B cell (primary cell): ENCODE results near the gene NIPAL3.

ENCODE experiments used
- EZH2 ChIP-seq: IDR thresholded peaks from 2 replicates; pipeline ENCODE4 v1.6.1; 2012; ENCODE audit warnings: borderline replicate concordance, low read depth, mild to moderate bottlenecking, moderate library complexity, low read length; ENCODE audit not compliant: insufficient read depth, poor library complexity, severe bottlenecking
- TF ChIP-seq, protein P1 (sequence below): fragments of 200-600 bp; IDR thresholded peaks from one replicate; pipeline ENCODE4 v1.8.0; 2022; ENCODE audit warnings: antibody characterized with exemption, mild to moderate bottlenecking

DNA sequence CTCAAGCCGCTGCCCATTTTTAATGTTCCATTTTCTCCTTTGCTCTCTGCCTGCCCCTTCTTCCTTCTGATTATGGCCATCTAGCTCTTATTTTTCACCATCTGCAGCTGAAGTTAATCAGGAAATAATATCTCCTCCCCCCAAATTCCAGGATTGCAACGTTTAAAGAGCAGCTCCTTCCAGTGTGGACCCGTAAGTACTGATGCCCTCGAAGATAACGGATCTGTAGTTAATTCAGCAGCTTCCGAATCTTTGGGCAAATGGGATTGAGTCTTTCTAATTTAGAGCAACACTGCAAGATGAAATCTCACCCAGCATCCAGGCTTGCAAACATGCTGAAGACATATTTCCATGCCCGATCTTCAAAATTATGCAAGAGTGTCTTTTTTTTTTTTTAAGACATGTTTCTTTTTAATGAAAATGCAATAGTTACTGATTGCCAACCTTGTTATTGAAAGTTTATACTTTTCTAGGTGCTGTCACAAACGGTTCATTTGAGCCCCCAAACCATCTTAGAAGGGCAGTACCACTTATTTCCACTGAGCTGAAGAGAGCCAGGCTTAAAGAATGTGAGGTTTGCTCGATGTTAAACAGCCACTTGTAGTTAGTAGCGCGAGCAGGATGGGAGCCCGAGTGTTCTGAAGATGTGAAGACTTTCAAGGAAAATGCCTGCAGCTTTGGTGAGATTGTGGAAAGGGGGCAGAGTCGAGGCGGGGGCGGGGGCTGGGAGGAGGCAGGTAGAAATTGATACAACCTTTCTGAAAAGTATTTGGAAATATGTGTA, 76.2 kb downstream of the NIPAL3 start:
- TF ChIP-seq, protein P1, sequence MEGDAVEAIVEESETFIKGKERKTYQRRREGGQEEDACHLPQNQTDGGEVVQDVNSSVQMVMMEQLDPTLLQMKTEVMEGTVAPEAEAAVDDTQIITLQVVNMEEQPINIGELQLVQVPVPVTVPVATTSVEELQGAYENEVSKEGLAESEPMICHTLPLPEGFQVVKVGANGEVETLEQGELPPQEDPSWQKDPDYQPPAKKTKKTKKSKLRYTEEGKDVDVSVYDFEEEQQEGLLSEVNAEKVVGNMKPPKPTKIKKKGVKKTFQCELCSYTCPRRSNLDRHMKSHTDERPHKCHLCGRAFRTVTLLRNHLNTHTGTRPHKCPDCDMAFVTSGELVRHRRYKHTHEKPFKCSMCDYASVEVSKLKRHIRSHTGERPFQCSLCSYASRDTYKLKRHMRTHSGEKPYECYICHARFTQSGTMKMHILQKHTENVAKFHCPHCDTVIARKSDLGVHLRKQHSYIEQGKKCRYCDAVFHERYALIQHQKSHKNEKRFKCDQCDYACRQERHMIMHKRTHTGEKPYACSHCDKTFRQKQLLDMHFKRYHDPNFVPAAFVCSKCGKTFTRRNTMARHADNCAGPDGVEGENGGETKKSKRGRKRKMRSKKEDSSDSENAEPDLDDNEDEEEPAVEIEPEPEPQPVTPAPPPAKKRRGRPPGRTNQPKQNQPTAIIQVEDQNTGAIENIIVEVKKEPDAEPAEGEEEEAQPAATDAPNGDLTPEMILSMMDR = no peak
- no peak for TF ChIP-seq EZH2
